WI38 (cell line): Measurements from ENCODE around the gene FRMD4A.
"Not testable (repeated sequence)": the region's sequence is repeated elsewhere in the genome, so short reads cannot be mapped to it uniquely, and the experiment has no call there.

Source experiments
- H3K4me3 ChIP-seq: 2 replicates; pipeline ENCODE4 v1.5.1; 2011; ENCODE audit warnings: low read depth, mild to moderate bottlenecking, control low read depth, low read length
- CTCF ChIP-seq: IDR thresholded peaks from 2 replicates; pipeline ENCODE4 v1.5.1; 2012; ENCODE audit warnings: low read depth, mild to moderate bottlenecking, control low read depth, low read length

Gene FRMD4A

GRCh38 chr10:14150526-14150925 is 180.2 kb downstream of the FRMD4A start:
- TF ChIP-seq CTCF = no peak
- no peak overlapping the region for H3K4me3 ChIP-seq

GRCh38 chr10:14146501-14146900 is 184.2 kb downstream of the FRMD4A start:
- peak overlapping the region; percentile 43 for H3K4me3 ChIP-seq
- TF ChIP-seq CTCF = no peak

GRCh38 chr10:14146025-14146424 is 184.7 kb downstream of the FRMD4A start:
- H3K4me3 ChIP-seq = peak overlapping the region; percentile 43
- TF ChIP-seq CTCF = no peak

GRCh38 chr10:14144451-14144850 is 186.3 kb downstream of the FRMD4A start:
- TF ChIP-seq CTCF = no peak
- H3K4me3 ChIP-seq = no peak overlapping the region

GRCh38 chr10:14142606-14143250 is 188.0 kb downstream of the FRMD4A start:
- no peak overlapping the region for H3K4me3 ChIP-seq
- no peak for TF ChIP-seq CTCF

GRCh38 chr10:14141283-14141682 is 189.4 kb downstream of the FRMD4A start:
- no peak for TF ChIP-seq CTCF
- no peak overlapping the region for H3K4me3 ChIP-seq

- no peak for TF ChIP-seq CTCF
- H3K4me3 ChIP-seq = no peak overlapping the region
Observed at GRCh38 chr10:14137391-14137790, 193.3 kb downstream of the FRMD4A start.

GRCh38 chr10:14135196-14135595 is 195.5 kb downstream of the FRMD4A start:
- not testable (repeated sequence) for H3K4me3 ChIP-seq
